Measurements from ENCODE around the gene NUP160. TPM values are rescaled to one million over a fixed set of nuclear protein-coding genes. Genes with fewer than 3 reads are reported as not detected.

The NUP160 gene
- total and polyA plus RNA-seq, 2 of the 13 experiments (the other 11 are each of a cell fraction or from before 2014, with no cell fraction given) = 28.3 to 43.5 TPM

DNA sequence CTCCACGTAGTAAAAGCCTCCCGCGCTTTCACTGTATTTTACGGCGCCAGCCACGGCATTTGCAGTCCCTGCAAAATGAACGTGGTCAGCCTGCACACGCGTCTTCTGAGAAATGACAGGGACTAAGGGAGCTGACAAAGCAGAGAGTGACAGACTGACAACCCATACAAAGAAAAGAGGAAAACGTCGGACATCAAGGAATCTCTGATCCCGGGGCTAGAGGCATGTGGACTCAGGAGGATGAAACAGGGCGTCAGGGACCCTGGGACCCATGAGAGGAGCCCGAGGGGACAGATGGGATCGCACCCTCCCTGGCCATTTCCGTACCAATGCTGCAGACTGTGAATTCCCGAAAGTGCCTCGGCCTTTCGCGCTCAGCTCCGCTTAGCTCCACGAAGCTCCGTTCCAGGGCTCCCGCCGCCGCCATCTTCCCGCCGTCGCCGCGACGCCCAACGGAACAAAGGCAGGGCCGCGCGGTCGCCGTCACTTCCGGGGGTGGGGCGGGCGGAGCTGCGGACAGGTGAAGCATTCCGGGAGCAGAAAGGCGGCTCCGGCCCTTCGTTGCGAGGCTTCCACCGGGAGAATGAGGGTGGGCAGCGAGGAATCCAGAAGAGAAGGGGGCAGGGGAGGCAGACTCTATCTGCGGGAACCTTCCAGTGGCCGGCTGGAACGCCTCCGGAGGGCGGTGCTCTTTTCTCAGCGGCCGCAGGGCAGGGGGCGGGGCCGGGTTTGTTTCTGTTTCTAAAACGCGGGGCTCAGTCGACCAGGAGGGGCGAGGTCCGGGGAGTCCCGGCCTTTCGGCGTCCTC is at the start of gene NUP160 (continued):
- TF ChIP-seq YY1 (IDR thresholded peaks at IDR 0.05; ENCODE audit: insufficient read depth, insufficient replicate concordance, low read depth, low read length) = peak; percentile 96
- peak; percentile 95 for TF ChIP-seq REL (CRISPR knock-in tag; conservative IDR thresholded peaks at IDR 0.05)
- TF ChIP-seq RBFOX2 (IDR thresholded peaks at IDR 0.05; ENCODE audit: low read depth, low read length) = peak; percentile 98
- TF ChIP-seq, protein P1, sequence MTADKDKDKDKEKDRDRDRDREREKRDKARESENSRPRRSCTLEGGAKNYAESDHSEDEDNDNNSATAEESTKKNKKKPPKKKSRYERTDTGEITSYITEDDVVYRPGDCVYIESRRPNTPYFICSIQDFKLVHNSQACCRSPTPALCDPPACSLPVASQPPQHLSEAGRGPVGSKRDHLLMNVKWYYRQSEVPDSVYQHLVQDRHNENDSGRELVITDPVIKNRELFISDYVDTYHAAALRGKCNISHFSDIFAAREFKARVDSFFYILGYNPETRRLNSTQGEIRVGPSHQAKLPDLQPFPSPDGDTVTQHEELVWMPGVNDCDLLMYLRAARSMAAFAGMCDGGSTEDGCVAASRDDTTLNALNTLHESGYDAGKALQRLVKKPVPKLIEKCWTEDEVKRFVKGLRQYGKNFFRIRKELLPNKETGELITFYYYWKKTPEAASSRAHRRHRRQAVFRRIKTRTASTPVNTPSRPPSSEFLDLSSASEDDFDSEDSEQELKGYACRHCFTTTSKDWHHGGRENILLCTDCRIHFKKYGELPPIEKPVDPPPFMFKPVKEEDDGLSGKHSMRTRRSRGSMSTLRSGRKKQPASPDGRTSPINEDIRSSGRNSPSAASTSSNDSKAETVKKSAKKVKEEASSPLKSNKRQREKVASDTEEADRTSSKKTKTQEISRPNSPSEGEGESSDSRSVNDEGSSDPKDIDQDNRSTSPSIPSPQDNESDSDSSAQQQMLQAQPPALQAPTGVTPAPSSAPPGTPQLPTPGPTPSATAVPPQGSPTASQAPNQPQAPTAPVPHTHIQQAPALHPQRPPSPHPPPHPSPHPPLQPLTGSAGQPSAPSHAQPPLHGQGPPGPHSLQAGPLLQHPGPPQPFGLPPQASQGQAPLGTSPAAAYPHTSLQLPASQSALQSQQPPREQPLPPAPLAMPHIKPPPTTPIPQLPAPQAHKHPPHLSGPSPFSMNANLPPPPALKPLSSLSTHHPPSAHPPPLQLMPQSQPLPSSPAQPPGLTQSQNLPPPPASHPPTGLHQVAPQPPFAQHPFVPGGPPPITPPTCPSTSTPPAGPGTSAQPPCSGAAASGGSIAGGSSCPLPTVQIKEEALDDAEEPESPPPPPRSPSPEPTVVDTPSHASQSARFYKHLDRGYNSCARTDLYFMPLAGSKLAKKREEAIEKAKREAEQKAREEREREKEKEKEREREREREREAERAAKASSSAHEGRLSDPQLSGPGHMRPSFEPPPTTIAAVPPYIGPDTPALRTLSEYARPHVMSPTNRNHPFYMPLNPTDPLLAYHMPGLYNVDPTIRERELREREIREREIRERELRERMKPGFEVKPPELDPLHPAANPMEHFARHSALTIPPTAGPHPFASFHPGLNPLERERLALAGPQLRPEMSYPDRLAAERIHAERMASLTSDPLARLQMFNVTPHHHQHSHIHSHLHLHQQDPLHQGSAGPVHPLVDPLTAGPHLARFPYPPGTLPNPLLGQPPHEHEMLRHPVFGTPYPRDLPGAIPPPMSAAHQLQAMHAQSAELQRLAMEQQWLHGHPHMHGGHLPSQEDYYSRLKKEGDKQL (CRISPR knock-in tag; IDR thresholded peaks at IDR 0.05; ENCODE audit: low read depth) = peak; percentile 57; the same call in 1 of the 2 replicates
- TF ChIP-seq, protein P2, sequence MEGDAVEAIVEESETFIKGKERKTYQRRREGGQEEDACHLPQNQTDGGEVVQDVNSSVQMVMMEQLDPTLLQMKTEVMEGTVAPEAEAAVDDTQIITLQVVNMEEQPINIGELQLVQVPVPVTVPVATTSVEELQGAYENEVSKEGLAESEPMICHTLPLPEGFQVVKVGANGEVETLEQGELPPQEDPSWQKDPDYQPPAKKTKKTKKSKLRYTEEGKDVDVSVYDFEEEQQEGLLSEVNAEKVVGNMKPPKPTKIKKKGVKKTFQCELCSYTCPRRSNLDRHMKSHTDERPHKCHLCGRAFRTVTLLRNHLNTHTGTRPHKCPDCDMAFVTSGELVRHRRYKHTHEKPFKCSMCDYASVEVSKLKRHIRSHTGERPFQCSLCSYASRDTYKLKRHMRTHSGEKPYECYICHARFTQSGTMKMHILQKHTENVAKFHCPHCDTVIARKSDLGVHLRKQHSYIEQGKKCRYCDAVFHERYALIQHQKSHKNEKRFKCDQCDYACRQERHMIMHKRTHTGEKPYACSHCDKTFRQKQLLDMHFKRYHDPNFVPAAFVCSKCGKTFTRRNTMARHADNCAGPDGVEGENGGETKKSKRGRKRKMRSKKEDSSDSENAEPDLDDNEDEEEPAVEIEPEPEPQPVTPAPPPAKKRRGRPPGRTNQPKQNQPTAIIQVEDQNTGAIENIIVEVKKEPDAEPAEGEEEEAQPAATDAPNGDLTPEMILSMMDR (CRISPR knock-in tag; IDR thresholded peaks at IDR 0.05) = no peak; the same call in 1 of the 2 replicates
- no peak for TF ChIP-seq SP1 (IDR thresholded peaks at IDR 0.05)
- peak; percentile 92 for TF ChIP-seq SP1 (CRISPR knock-in tag; IDR thresholded peaks at IDR 0.05)
- TF ChIP-seq MXI1 (IDR thresholded peaks at IDR 0.05; ENCODE audit: borderline replicate concordance, low read depth, low read length) = peak; percentile 44; the same call in 1 of the 3 replicates
- TF ChIP-seq, protein P3, sequence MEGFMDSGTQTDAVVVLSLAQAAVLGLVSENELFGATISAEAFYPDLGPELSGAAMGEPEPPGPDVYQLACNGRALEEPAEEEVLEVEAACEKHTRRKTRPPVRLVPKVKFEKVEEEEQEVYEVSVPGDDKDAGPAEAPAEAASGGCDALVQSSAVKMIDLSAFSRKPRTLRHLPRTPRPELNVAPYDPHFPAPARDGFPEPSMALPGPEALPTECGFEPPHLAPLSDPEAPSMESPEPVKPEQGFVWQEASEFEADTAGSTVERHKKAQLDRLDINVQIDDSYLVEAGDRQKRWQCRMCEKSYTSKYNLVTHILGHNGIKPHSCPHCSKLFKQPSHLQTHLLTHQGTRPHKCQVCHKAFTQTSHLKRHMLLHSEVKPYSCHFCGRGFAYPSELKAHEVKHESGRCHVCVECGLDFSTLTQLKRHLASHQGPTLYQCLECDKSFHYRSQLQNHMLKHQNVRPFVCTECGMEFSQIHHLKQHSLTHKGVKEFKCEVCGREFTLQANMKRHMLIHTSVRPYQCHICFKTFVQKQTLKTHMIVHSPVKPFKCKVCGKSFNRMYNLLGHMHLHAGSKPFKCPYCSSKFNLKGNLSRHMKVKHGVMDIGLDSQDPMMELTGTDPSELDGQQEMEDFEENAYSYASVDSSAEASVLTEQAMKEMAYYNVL (CRISPR knock-in tag; IDR thresholded peaks at IDR 0.05; ENCODE audit: borderline replicate concordance) = peak; percentile 70; the same call in 1 of the 2 replicates
- no peak for TF ChIP-seq KDM4B (CRISPR knock-in tag; IDR thresholded peaks at IDR 0.05)
- TF ChIP-seq ZNF496 (CRISPR knock-in tag; IDR thresholded peaks at IDR 0.05; ENCODE audit: insufficient replicate concordance) = no peak
- TF ChIP-seq NRL (CRISPR knock-in tag; IDR thresholded peaks at IDR 0.05; ENCODE audit: borderline replicate concordance) = peak; percentile 81
- TF ChIP-seq ZFP37 (CRISPR knock-in tag; IDR thresholded peaks at IDR 0.05; ENCODE audit: borderline replicate concordance) = peak; percentile 44; the same call in 1 of the 2 replicates
- TF ChIP-seq ZNF317 (CRISPR knock-in tag; IDR thresholded peaks at IDR 0.05) = peak; percentile 52; the same call in 1 of the 2 replicates
- TF ChIP-seq, protein P4, sequence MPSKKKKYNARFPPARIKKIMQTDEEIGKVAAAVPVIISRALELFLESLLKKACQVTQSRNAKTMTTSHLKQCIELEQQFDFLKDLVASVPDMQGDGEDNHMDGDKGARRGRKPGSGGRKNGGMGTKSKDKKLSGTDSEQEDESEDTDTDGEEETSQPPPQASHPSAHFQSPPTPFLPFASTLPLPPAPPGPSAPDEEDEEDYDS (CRISPR knock-in tag; IDR thresholded peaks at IDR 0.05) = peak; percentile 39; the same call in 1 of the 2 replicates
- 0 out of 2 replicates have a peak, but pooled peaks have one; percentile 42 for TF ChIP-seq ZFP41 (CRISPR knock-in tag; IDR thresholded peaks at IDR 0.05; ENCODE audit: borderline replicate concordance)
- peak; percentile 79; the same call in 1 of the 2 replicates for TF ChIP-seq YEATS2 (CRISPR knock-in tag; IDR thresholded peaks at IDR 0.05; ENCODE audit: borderline replicate concordance)
- TF ChIP-seq ZNF652 (CRISPR knock-in tag; IDR thresholded peaks at IDR 0.05; ENCODE audit: borderline replicate concordance, low read depth) = no peak
- TF ChIP-seq SP5 (CRISPR knock-in tag; IDR thresholded peaks at IDR 0.05; ENCODE audit: borderline replicate concordance, low read depth) = peak; percentile 68; the same call in 1 of the 2 replicates

Measured in HepG2 (cell line).